Liver (tissue), 9 donors: ENCODE results near the gene TMEM182. TPM values are rescaled to one million over a fixed set of nuclear protein-coding genes. Genes with fewer than 3 reads are reported as not detected.

ENCODE experiments used
- DNase-seq: peaks from one replicate; pipeline ENCODE4 v3.0.0-alpha.2; 2017; ENCODE audit warnings: low spot score
- H3K27ac ChIP-seq, 2 donors: one replicate each; pipeline ENCODE4 v1.7.0; 2013; ENCODE audit warnings: inconsistent platforms in 2 of 2, low read length in 2 of 2, control low read depth in 1 of 2, low read depth in 1 of 2, mild to moderate bottlenecking in 1 of 2
- H3K27me3 ChIP-seq, 4 donors: one replicate each; pipeline versions ENCODE4 v1.6.1 to v1.7.0; 2013; ENCODE audit warnings: low read length in 3 of 4, inconsistent platforms in 1 of 4, mild to moderate bottlenecking in 1 of 4, moderate library complexity in 1 of 4; ENCODE audit not compliant: control insufficient read depth in 4 of 4, insufficient read depth in 4 of 4
- H3K36me3 ChIP-seq, 4 donors: one replicate each; pipeline versions ENCODE4 v1.6.1 to v1.7.0; 2013; ENCODE audit warnings: low read length in 3 of 4, mild to moderate bottlenecking in 3 of 4, low read depth in 1 of 4, moderate library complexity in 1 of 4; ENCODE audit not compliant: control insufficient read depth in 4 of 4, insufficient read depth in 3 of 4
- H3K4me1 ChIP-seq, 4 donors: one replicate each; pipeline versions ENCODE4 v1.6.1 to v1.7.0; 2013; ENCODE audit warnings: low read length in 3 of 4, mild to moderate bottlenecking in 3 of 4, moderate library complexity in 1 of 4; ENCODE audit not compliant: control insufficient read depth in 4 of 4, insufficient read depth in 4 of 4
- H3K4me3 ChIP-seq, 3 donors: one replicate each; pipeline versions ENCODE4 v1.6.1 to v1.7.0; 2013; ENCODE audit warnings: low read length in 3 of 3, control low read depth in 1 of 3, low read depth in 1 of 3, mild to moderate bottlenecking in 1 of 3
- H3K9ac ChIP-seq, 2 donors: one replicate each; pipeline ENCODE4 v1.7.0; 2013; ENCODE audit warnings: low read length in 2 of 2, mild to moderate bottlenecking in 2 of 2, moderate library complexity in 2 of 2, control low read depth in 1 of 2, low read depth in 1 of 2
- H3K9me3 ChIP-seq, 4 donors: one replicate each; pipeline versions ENCODE4 v1.6.1 to v1.7.0; 2013; ENCODE audit warnings: low read length in 3 of 4; ENCODE audit not compliant: control insufficient read depth in 4 of 4
- EGR1 ChIP-seq, 2 donors: IDR thresholded peaks; 2 replicates each; pipeline ENCODE4 v1.6.1; 2016 to 2018; ENCODE audit warnings: antibody characterized with exemption in 2 of 2, low read depth in 2 of 2
- FOXA1 ChIP-seq: IDR thresholded peaks from 2 replicates; pipeline ENCODE4 v1.6.1; 2016; ENCODE audit warnings: antibody characterized with exemption
- FOXA2 ChIP-seq: IDR thresholded peaks from 2 replicates; pipeline ENCODE4 v1.6.1; 2016; ENCODE audit warnings: antibody characterized with exemption
- HNF4A ChIP-seq, 2 donors: conservative IDR thresholded peaks; 2 replicates each; pipeline ENCODE4 v1.6.1; 2016; ENCODE audit warnings: antibody characterized with exemption in 2 of 2, mild to moderate bottlenecking in 2 of 2
- HNF4G ChIP-seq: IDR thresholded peaks from 2 replicates; pipeline ENCODE4 v1.6.1; 2016; ENCODE audit warnings: antibody characterized with exemption
- JUND ChIP-seq, 2 donors: IDR thresholded peaks; 2 replicates each; pipeline ENCODE4 v1.6.1; 2016; ENCODE audit warnings: antibody characterized with exemption in 2 of 2
- NR2F2 ChIP-seq: IDR thresholded peaks from 2 replicates; pipeline ENCODE4 v1.6.1; 2016; ENCODE audit warnings: antibody characterized with exemption
- RAD21 ChIP-seq, 2 donors: IDR thresholded peaks; 2 replicates each; pipeline ENCODE4 v1.6.1; 2016; ENCODE audit warnings: antibody characterized with exemption in 2 of 2, mild to moderate bottlenecking in 2 of 2
- RXRA ChIP-seq, 2 donors: IDR thresholded peaks; 2 replicates each; pipeline ENCODE4 v1.6.1; 2017 to 2018; ENCODE audit warnings: antibody characterized with exemption in 2 of 2, mild to moderate bottlenecking in 1 of 2
- SP1 ChIP-seq: IDR thresholded peaks from 2 replicates; pipeline ENCODE4 v1.6.1; 2018; ENCODE audit warnings: antibody characterized with exemption, mild to moderate bottlenecking
- YY1 ChIP-seq: IDR thresholded peaks from 2 replicates; pipeline ENCODE4 v1.6.1; 2016; ENCODE audit warnings: antibody characterized with exemption, mild to moderate bottlenecking
- WGBS: extraction: QIAGEN DNeasy Blood & Tissue Kit; methylation state at CpG from one replicate; pipeline ENCODE4 v1.1.7; 2013; 5-methylcytosine and 5-hydroxymethylcytosine counted together
- polyA plus RNA-seq, 2 donors: library from polyadenylated mRNA; stranded (reverse) in 1 of 2; unstranded in 1 of 2; fragments of 200-250 nt in 1 of 2; fragments of >200 nt in 1 of 2; fragmentation: Nextera tagmentation in 1 of 2; extraction: Ambion mirVana in 1 of 2; gene quantifications; one replicate each; pipeline versions ENCODE4 v1.2.1 to v1.2.3, GENCODE V29; 2013 to 2015
- total RNA-seq, 2 donors: library from RNA; depleted of rRNA; stranded (reverse); fragments of >200 nt; gene quantifications; one replicate each; pipeline ENCODE4 v1.2.3, GENCODE V29; 2014
- TF ChIP-seq, protein P1 (sequence below): IDR thresholded peaks from 2 replicates; pipeline ENCODE4 v1.6.1; 2016; ENCODE audit warnings: antibody characterized with exemption
- TF ChIP-seq, protein P2 (sequence below): IDR thresholded peaks from 2 replicates; pipeline ENCODE4 v1.6.1; 2016; ENCODE audit warnings: antibody characterized with exemption, mild to moderate bottlenecking
- TF ChIP-seq, protein P3 (sequence below): IDR thresholded peaks from 2 replicates; pipeline ENCODE4 v1.6.1; 2016; ENCODE audit warnings: antibody characterized with exemption
- TF ChIP-seq, protein P4 (sequence below): fragments of 150-350 bp; IDR thresholded peaks from 2 replicates; pipeline ENCODE4 v1.5.1; 2017; ENCODE audit warnings: improper control_type of control experiment, low read depth, low read length; ENCODE audit not compliant: missing input control
- donor health status: healthy.
- donor health status: healthy.
- donor health status: healthy.
- donor health status: healthy.
- donor health status: healthy.

The TMEM182 gene
- total and polyA plus RNA-seq, 4 donors, result 2.8 to 12.5 (median 5.1) TPM

DNA sequence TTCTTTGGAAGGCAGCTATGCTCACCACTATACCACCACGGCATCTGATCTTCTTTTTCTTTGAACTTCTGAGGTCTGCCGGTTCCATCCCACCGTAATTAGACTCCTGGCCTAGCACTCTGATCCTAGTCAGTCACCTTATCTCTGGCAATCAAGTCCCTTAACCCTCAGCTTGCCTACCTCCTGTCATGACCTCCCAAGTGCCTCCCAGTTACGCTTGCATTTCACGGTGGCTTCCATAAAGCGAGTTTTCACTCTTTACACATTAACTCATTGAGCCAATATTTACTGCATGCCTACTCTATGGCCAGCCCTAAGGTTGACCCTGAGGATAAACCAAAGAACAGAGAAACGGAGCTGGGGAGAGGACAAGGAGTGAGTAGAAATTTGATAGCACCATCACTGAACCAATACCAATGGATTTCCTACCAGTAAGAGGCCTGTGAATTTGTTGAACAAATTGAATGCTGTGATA is 37.8 kb upstream of the TMEM182 start:
- Histone ChIP-seq H3K36me3 (peaks cover 9 to 61% (median 58%) of the 10 kb centered on the region in 4 donors), H3K27me3 (no peaks in the 10 kb centered on the region), H3K9me3 (no peaks in the 10 kb centered on the region), H3K27ac (no peak overlapping the region), H3K9ac (no peak overlapping the region), H3K4me3 (no peak overlapping the region), H3K4me1 (no peaks in the 10 kb centered on the region)
- TF ChIP-seq EGR1 (IDR thresholded peaks at IDR 0.05; ENCODE audit: low read depth in 2 of 2), result no peak
- TF ChIP-seq, protein P1, sequence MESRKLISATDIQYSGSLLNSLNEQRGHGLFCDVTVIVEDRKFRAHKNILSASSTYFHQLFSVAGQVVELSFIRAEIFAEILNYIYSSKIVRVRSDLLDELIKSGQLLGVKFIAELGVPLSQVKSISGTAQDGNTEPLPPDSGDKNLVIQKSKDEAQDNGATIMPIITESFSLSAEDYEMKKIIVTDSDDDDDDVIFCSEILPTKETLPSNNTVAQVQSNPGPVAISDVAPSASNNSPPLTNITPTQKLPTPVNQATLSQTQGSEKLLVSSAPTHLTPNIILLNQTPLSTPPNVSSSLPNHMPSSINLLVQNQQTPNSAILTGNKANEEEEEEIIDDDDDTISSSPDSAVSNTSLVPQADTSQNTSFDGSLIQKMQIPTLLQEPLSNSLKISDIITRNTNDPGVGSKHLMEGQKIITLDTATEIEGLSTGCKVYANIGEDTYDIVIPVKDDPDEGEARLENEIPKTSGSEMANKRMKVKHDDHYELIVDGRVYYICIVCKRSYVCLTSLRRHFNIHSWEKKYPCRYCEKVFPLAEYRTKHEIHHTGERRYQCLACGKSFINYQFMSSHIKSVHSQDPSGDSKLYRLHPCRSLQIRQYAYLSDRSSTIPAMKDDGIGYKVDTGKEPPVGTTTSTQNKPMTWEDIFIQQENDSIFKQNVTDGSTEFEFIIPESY, result no peak
- no peak for TF ChIP-seq SP1
- TF ChIP-seq FOXA2, result no peak
- no peak for TF ChIP-seq HNF4G
- TF ChIP-seq, protein P2, sequence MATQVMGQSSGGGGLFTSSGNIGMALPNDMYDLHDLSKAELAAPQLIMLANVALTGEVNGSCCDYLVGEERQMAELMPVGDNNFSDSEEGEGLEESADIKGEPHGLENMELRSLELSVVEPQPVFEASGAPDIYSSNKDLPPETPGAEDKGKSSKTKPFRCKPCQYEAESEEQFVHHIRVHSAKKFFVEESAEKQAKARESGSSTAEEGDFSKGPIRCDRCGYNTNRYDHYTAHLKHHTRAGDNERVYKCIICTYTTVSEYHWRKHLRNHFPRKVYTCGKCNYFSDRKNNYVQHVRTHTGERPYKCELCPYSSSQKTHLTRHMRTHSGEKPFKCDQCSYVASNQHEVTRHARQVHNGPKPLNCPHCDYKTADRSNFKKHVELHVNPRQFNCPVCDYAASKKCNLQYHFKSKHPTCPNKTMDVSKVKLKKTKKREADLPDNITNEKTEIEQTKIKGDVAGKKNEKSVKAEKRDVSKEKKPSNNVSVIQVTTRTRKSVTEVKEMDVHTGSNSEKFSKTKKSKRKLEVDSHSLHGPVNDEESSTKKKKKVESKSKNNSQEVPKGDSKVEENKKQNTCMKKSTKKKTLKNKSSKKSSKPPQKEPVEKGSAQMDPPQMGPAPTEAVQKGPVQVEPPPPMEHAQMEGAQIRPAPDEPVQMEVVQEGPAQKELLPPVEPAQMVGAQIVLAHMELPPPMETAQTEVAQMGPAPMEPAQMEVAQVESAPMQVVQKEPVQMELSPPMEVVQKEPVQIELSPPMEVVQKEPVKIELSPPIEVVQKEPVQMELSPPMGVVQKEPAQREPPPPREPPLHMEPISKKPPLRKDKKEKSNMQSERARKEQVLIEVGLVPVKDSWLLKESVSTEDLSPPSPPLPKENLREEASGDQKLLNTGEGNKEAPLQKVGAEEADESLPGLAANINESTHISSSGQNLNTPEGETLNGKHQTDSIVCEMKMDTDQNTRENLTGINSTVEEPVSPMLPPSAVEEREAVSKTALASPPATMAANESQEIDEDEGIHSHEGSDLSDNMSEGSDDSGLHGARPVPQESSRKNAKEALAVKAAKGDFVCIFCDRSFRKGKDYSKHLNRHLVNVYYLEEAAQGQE, result no peak
- TF ChIP-seq RAD21 (IDR thresholded peaks at IDR 0.05), result no peak
- no peak for TF ChIP-seq HNF4A (conservative IDR thresholded peaks at IDR 0.05)
- TF ChIP-seq, protein P3, sequence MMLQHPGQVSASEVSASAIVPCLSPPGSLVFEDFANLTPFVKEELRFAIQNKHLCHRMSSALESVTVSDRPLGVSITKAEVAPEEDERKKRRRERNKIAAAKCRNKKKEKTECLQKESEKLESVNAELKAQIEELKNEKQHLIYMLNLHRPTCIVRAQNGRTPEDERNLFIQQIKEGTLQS, result no peak
- no peak for TF ChIP-seq RXRA (IDR thresholded peaks at IDR 0.05)
- no peak for TF ChIP-seq NR2F2
- WGBS, result 78% methylated on average over 7 of the region's 7 CpGs
- DNase-seq, result no peak

DNA sequence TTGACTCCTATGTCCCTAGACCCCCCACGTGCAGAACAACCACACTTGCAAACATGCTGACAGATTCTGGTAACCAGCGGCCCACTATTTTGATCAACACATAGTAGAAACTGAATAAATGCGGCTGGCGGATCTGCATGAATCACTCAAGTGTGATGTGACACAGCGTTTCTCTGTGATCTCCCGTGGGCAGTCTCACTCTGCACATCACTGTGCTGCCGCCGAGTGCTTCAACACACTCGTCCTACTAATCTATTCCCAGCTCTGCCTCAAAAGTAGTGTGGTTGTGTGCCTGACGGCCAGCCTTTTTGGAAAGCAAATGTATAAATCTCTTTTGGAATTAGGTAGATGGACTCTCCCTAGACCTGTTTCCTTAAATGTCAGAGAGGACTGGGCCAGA is 37.3 kb upstream of the TMEM182 start:
- TF ChIP-seq, protein P2, result no peak
- no peak for TF ChIP-seq RAD21 (IDR thresholded peaks at IDR 0.05)
- TF ChIP-seq, protein P1, result no peak
- no peak for TF ChIP-seq EGR1 (IDR thresholded peaks at IDR 0.05; ENCODE audit: low read depth in 2 of 2)
- TF ChIP-seq YY1, result no peak
- TF ChIP-seq, protein P4, sequence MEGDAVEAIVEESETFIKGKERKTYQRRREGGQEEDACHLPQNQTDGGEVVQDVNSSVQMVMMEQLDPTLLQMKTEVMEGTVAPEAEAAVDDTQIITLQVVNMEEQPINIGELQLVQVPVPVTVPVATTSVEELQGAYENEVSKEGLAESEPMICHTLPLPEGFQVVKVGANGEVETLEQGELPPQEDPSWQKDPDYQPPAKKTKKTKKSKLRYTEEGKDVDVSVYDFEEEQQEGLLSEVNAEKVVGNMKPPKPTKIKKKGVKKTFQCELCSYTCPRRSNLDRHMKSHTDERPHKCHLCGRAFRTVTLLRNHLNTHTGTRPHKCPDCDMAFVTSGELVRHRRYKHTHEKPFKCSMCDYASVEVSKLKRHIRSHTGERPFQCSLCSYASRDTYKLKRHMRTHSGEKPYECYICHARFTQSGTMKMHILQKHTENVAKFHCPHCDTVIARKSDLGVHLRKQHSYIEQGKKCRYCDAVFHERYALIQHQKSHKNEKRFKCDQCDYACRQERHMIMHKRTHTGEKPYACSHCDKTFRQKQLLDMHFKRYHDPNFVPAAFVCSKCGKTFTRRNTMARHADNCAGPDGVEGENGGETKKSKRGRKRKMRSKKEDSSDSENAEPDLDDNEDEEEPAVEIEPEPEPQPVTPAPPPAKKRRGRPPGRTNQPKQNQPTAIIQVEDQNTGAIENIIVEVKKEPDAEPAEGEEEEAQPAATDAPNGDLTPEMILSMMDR, result no peak
- no peak for TF ChIP-seq FOXA1
- TF ChIP-seq, protein P3, result no peak
- TF ChIP-seq JUND (IDR thresholded peaks at IDR 0.05), result no peak
- peaks cover 9 to 56% (median 54%) of the 10 kb centered on the region in 4 donors for H3K36me3 ChIP-seq
- 95% methylated on average over 10 of the region's 10 CpGs for WGBS
- H3K9me3 ChIP-seq, result no peaks in the 10 kb centered on the region
- H3K9ac ChIP-seq, result no peak overlapping the region
- H3K27ac ChIP-seq, result no peak overlapping the region
- H3K4me3 ChIP-seq, result no peak overlapping the region
- H3K4me1 ChIP-seq, result no peaks in the 10 kb centered on the region
- no peaks in the 10 kb centered on the region for H3K27me3 ChIP-seq
- no peak for DNase-seq
